ACC112 (cell line): ENCODE data around the gene HTR6.
A peak's percentile ranks its signal among the peaks of the same experiment; 100 is the strongest.
"Not testable (repeated sequence)": the region's sequence is repeated elsewhere in the genome, so short reads cannot be mapped to it uniquely, and the experiment has no call there.

ENCODE experiments used
- H2AFZ ChIP-seq: fragments of 200-600 bp; sonication (generic); one replicate; pipeline ENCODE4 v1.6.0; 2017; ENCODE audit warnings: antibody characterized with exemption, low read length; ENCODE audit not compliant: unreplicated experiment
- H3K27ac ChIP-seq: fragments of 200-600 bp; sonication (generic); 2 replicates; pipeline ENCODE4 v1.5.1; 2014; ENCODE audit warnings: low read depth, mild to moderate bottlenecking, antibody characterized with exemption, low read length, moderate library complexity
- H3K27me3 ChIP-seq: fragments of 200-600 bp; sonication (generic); 2 replicates; pipeline ENCODE4 v1.6.1; 2014; ENCODE audit warnings: mild to moderate bottlenecking, antibody characterized with exemption, low read length, moderate library complexity, mixed read lengths; ENCODE audit not compliant: insufficient read depth
- H3K36me3 ChIP-seq: fragments of 200-600 bp; sonication (generic); 2 replicates; pipeline ENCODE4 v1.6.1; 2016; ENCODE audit warnings: mild to moderate bottlenecking, antibody characterized with exemption, low read length, moderate library complexity, mixed read lengths; ENCODE audit not compliant: insufficient read depth
- H3K4me1 ChIP-seq: fragments of 200-600 bp; sonication (generic); one replicate; pipeline ENCODE4 v1.6.1; 2016; ENCODE audit warnings: low read length, mixed read lengths; ENCODE audit not compliant: insufficient read depth, unreplicated experiment, control insufficient read depth
- H3K4me3 ChIP-seq: fragments of 200-600 bp; sonication (generic); 2 replicates; pipeline ENCODE4 v1.5.1; 2014; ENCODE audit warnings: mild to moderate bottlenecking, low read depth, low read length
- H3K79me2 ChIP-seq: fragments of 200-600 bp; sonication (generic); one replicate; pipeline ENCODE4 v1.6.0; 2016; ENCODE audit warnings: low read length; ENCODE audit not compliant: control insufficient read depth, unreplicated experiment, insufficient read depth

Gene HTR6

GRCh38 chr1:19637606-19638005 is 27.1 kb upstream of the HTR6 start:
- Histone ChIP-seq H3K4me1 (peaks cover 18% of the 10 kb centered on the region), H3K27me3 (no peaks in the 10 kb centered on the region), H3K27ac (no peak overlapping the region), H3K4me3 (no peak overlapping the region), H3K79me2 (no peaks in the 10 kb centered on the region), H3K36me3 (no peaks in the 10 kb centered on the region), H2AFZ (no peak overlapping the region)

- not testable (repeated sequence) for H3K36me3 ChIP-seq, H3K27ac ChIP-seq, H3K4me3 ChIP-seq, H2AFZ ChIP-seq, H3K79me2 ChIP-seq, H3K27me3 ChIP-seq
- peaks cover 25% of the 10 kb centered on the region for H3K4me1 ChIP-seq
Measured at GRCh38 chr1:19639228-19639627, 25.4 kb upstream of the HTR6 start.

GRCh38 chr1:19639999-19640362 is 24.7 kb upstream of the HTR6 start:
- Histone ChIP-seq H3K4me1 (peaks cover 25% of the 10 kb centered on the region), H2AFZ (no peak overlapping the region), H3K4me3 (no peak overlapping the region), H3K27me3 (no peaks in the 10 kb centered on the region), H3K27ac (no peak overlapping the region), H3K79me2 (peaks cover 2% of the 10 kb centered on the region), H3K36me3 (no peaks in the 10 kb centered on the region)

- Histone ChIP-seq H3K4me1 (peaks cover 22% of the 10 kb centered on the region), H2AFZ (no peak overlapping the region), H3K27ac (no peak overlapping the region), H3K4me3 (no peak overlapping the region), H3K79me2 (peaks cover 7% of the 10 kb centered on the region), H3K27me3 (no peaks in the 10 kb centered on the region), H3K36me3 (no peaks in the 10 kb centered on the region)
Measured at GRCh38 chr1:19640363-19641316, 24.0 kb upstream of the HTR6 start.

GRCh38 chr1:19643121-19643520 is 21.6 kb upstream of the HTR6 start:
- H3K4me1 ChIP-seq, result peaks cover 29% of the 10 kb centered on the region
- H3K27me3 ChIP-seq, result no peaks in the 10 kb centered on the region
- H3K79me2 ChIP-seq, result peaks cover 31% of the 10 kb centered on the region
- peak overlapping the region; percentile 30; the same call in 1 of the 2 replicates for H3K27ac ChIP-seq
- no peaks in the 10 kb centered on the region for H3K36me3 ChIP-seq
- H2AFZ ChIP-seq, result no peak overlapping the region
- peak overlapping the region; percentile 82 for H3K4me3 ChIP-seq

- peaks cover 33% of the 10 kb centered on the region for H3K4me1 ChIP-seq
- H3K27me3 ChIP-seq, result no peaks in the 10 kb centered on the region
- H3K4me3 ChIP-seq, result peak within 1 kb of the TSS; percentile 96
- no peaks in the 10 kb centered on the region for H3K36me3 ChIP-seq
- peak within 1 kb of the TSS; percentile 86 for H2AFZ ChIP-seq
- H3K79me2 ChIP-seq, result peaks cover 38% of the 10 kb centered on the region
- peak within 1 kb of the TSS; percentile 30 for H3K27ac ChIP-seq
Measured at GRCh38 chr1:19643602-19644394, 20.9 kb upstream of the HTR6 start, which contains the start of gene NBL1. TSS of gene NBL1 (plus strand) at chr1:19644311. CDS start at chr1:19655031, 10,720 bp downstream.

GRCh38 chr1:19644395-19644680 is 20.3 kb upstream of the HTR6 start:
- peaks cover 33% of the 10 kb centered on the region for H3K4me1 ChIP-seq
- H3K27ac ChIP-seq, result peak overlapping the region; percentile 21; the same call in 1 of the 2 replicates
- H2AFZ ChIP-seq, result peak overlapping the region; percentile 65
- peak overlapping the region; percentile 96 for H3K4me3 ChIP-seq
- H3K79me2 ChIP-seq, result peaks cover 41% of the 10 kb centered on the region
- H3K27me3 ChIP-seq, result no peaks in the 10 kb centered on the region
- H3K36me3 ChIP-seq, result no peaks in the 10 kb centered on the region

GRCh38 chr1:19644681-19645410 is 19.8 kb upstream of the HTR6 start:
- Histone ChIP-seq H3K79me2 (peaks cover 44% of the 10 kb centered on the region), H3K36me3 (no peaks in the 10 kb centered on the region), H2AFZ (peak overlapping the region; percentile 65), H3K27ac (peak overlapping the region; percentile 21), H3K4me1 (peaks cover 33% of the 10 kb centered on the region), H3K4me3 (peak overlapping the region; percentile 96), H3K27me3 (no peaks in the 10 kb centered on the region)

- Histone ChIP-seq H2AFZ (peak overlapping the region; percentile 52), H3K27me3 (no peaks in the 10 kb centered on the region), H3K79me2 (peaks cover 50% of the 10 kb centered on the region), H3K4me1 (peaks cover 33% of the 10 kb centered on the region), H3K4me3 (peak overlapping the region; percentile 96), H3K27ac (peak overlapping the region; percentile 21; the same call in 1 of the 2 replicates), H3K36me3 (no peaks in the 10 kb centered on the region)
Measured at GRCh38 chr1:19645411-19646251, 19.0 kb upstream of the HTR6 start.
